Hepatocyte (in vitro differentiated cells): ENCODE measurements around the gene FOXM1.

Source experiments
- CTCF ChIP-seq: fragments of 200-600 bp; sonication (generic); IDR thresholded peaks from 2 replicates; pipeline ENCODE4 v1.5.1; 2016; ENCODE audit warnings: antibody characterized with exemption, mild to moderate bottlenecking; ENCODE audit not compliant: poor library complexity
- EZH2phosphoT487 ChIP-seq: fragments of 200-600 bp; sonication (generic); IDR thresholded peaks from one replicate; pipeline ENCODE4 v1.6.1; 2018; ENCODE audit warnings: antibody characterized with exemption, mild to moderate bottlenecking, low read depth, moderate library complexity; ENCODE audit not compliant: unreplicated experiment, severe bottlenecking

DNA sequence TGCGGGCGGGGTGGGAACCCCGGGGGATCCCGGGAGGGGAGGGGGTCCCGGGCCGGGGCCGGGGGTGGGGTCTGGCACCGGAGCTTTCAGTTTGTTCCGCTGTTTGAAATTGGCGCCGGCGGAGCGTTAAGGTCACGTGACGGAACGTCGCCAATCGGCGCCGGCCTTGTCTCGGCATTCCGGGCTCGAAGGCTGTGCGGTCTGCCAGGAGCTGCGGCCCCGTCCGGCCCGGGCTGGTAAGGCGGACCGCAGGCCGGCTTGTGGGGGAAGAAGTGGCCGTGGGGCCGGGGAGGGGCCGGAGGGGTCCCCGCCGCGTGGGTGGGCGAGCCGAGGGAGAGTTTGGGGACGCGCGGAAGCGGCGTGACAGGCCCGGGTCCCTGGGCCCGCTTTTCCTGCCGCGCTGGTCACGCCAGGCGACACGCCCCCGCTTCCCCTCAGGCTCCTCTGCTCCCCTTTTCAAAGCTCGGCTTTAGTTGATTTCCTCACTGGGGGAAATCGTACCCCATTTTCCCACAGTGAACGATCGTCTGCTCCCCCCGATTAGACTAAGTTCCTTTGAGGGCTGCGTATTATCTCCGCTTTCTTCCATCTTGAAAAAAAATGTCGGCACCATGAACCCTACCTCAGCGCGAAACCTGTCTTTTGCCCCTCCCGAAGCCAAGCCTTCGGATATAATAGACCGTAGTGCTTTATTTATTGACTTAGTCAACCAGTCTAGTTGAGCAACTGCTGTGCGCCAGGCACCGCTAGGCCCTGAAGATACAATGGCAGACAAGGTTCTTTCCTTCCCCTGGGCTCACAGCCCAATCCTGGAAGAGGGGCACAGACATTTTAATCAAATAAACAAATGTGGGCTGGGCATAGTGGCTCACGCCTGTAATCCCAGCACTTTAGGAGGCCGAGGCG is at the start of gene FOXM1, which contains the start of gene RHNO1:
- peak; percentile 6 for TF ChIP-seq CTCF
- no peak for TF ChIP-seq EZH2phosphoT487
